ENCODE measurements around the gene C19orf47.

C19orf47 gene

DNA sequence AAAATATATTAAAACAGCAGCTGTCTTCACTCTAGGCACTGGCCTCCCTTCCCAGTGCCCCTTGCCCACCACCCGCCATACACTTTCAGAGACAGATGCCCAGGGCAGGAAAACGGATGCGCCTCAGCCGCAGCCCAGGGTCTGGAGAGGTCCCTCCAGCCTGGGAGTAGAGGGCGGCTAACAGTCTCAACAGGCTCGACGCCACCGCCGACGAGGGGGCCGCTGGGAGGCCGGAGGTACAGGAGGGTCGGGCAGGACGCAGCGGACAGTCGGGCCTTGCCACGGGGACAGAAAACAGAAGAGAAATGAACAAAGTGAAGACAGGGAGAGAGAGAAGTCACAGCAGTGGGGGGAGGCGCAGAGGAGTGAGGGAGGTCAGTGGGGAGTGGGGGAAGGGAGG lies 27.1 kb downstream of the C19orf47 start:
- TF ChIP-seq, protein P1, sequence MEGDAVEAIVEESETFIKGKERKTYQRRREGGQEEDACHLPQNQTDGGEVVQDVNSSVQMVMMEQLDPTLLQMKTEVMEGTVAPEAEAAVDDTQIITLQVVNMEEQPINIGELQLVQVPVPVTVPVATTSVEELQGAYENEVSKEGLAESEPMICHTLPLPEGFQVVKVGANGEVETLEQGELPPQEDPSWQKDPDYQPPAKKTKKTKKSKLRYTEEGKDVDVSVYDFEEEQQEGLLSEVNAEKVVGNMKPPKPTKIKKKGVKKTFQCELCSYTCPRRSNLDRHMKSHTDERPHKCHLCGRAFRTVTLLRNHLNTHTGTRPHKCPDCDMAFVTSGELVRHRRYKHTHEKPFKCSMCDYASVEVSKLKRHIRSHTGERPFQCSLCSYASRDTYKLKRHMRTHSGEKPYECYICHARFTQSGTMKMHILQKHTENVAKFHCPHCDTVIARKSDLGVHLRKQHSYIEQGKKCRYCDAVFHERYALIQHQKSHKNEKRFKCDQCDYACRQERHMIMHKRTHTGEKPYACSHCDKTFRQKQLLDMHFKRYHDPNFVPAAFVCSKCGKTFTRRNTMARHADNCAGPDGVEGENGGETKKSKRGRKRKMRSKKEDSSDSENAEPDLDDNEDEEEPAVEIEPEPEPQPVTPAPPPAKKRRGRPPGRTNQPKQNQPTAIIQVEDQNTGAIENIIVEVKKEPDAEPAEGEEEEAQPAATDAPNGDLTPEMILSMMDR (IDR thresholded peaks at IDR 0.05; ENCODE audit: extremely low read depth, insufficient read depth, missing control alignments) = no peak
- no peak for DNase-seq (ENCODE audit: low spot score)
- in situ Hi-C loops (cut with MboI; ENCODE audit: low pct_unique_long_range_greater_than_20kb, low sequenced_read_pairs, unreplicated experiment) = loop anchor here (25.0 kb wide), 1 partner anchor 291 kb away; the partner anchor contains the start of gene LTBP4

DNA sequence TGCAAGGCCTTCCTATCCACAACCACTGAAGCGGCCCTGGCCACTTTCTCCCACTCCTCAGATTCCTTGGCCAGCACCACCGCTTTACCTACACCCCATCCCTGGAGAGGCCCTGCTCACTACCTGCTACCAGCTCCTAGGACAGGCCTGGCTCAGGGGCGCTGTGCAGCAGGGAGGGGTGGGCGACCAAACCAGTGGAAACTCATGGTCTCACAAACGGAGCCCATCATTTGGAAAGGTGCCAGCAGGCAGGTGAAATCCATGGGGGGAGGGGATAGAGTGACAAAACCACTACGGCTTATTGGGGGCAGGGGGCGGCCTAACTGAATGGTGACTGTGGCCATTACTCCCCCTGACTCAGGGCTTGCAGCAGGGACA lies 27.6 kb downstream of the C19orf47 start:
- in situ Hi-C loops (cut with MboI; ENCODE audit: low pct_unique_long_range_greater_than_20kb, low sequenced_read_pairs, unreplicated experiment) = loop anchor here (25.0 kb wide), 1 partner anchor 292 kb away; the partner anchor contains the start of gene LTBP4
- no peak for DNase-seq (ENCODE audit: low spot score)
- TF ChIP-seq, protein P1 (IDR thresholded peaks at IDR 0.05; ENCODE audit: extremely low read depth, insufficient read depth, missing control alignments) = no peak

- no peak for DNase-seq (ENCODE audit: low spot score)
- TF ChIP-seq, protein P1 (IDR thresholded peaks at IDR 0.05; ENCODE audit: extremely low read depth, insufficient read depth, missing control alignments) = no peak
- in situ Hi-C loops (cut with MboI; ENCODE audit: low pct_unique_long_range_greater_than_20kb, low sequenced_read_pairs, unreplicated experiment) = loop anchor here (25.0 kb wide), 1 partner anchor 295 kb away; the partner anchor contains the start of gene LTBP4
Observed at GRCh38 chr19:40317338-40317737, 30.9 kb downstream of the C19orf47 start.

- DNase-seq (ENCODE audit: low spot score) = no peak
- in situ Hi-C loops (cut with MboI; ENCODE audit: low pct_unique_long_range_greater_than_20kb, low sequenced_read_pairs, unreplicated experiment) = loop anchor here (25.0 kb wide), 1 partner anchor 296 kb away; the partner anchor contains the start of gene LTBP4
- TF ChIP-seq, protein P1 (IDR thresholded peaks at IDR 0.05; ENCODE audit: extremely low read depth, insufficient read depth, missing control alignments) = no peak
Observed at GRCh38 chr19:40315812-40316470, 32.3 kb downstream of the C19orf47 start.

- TF ChIP-seq, protein P1 (IDR thresholded peaks at IDR 0.05; ENCODE audit: extremely low read depth, insufficient read depth, missing control alignments) = no peak
- no peak for DNase-seq (ENCODE audit: low spot score)
- in situ Hi-C loops (cut with MboI; ENCODE audit: low pct_unique_long_range_greater_than_20kb, low sequenced_read_pairs, unreplicated experiment) = loop anchor here (25.0 kb wide), 1 partner anchor 298 kb away; the partner anchor contains the start of gene LTBP4
Observed at GRCh38 chr19:40314656-40315055, 33.5 kb downstream of the C19orf47 start.

GRCh38 chr19:40313229-40313983 lies 34.8 kb downstream of the C19orf47 start:
- in situ Hi-C loops (cut with MboI; ENCODE audit: low pct_unique_long_range_greater_than_20kb, low sequenced_read_pairs, unreplicated experiment) = loop anchor here (25.0 kb wide), 1 partner anchor 299 kb away; the partner anchor contains the start of gene LTBP4
- no peak for DNase-seq (ENCODE audit: low spot score)
- TF ChIP-seq, protein P1 (IDR thresholded peaks at IDR 0.05; ENCODE audit: extremely low read depth, insufficient read depth, missing control alignments) = no peak

Measured in GM13977 (cell line).